Spleen (tissue), 11 donors: ENCODE data around the gene ZNF292. TPM values are rescaled to one million over a fixed set of nuclear protein-coding genes. Genes with fewer than 3 reads are reported as not detected.

Experiments used
- DNase-seq: peaks from one replicate; pipeline ENCODE4 v3.0.0-alpha.2; 2020
- H3K27ac ChIP-seq, 8 donors: fragments of 200-600 bp; sonication (generic) in 7 of 8; 1 replicate in 4 of 8; 2 replicates in 4 of 8; pipeline versions ENCODE4 v1.5.0 to v1.8.0; 2016 to 2021; ENCODE audit warnings: inconsistent platforms in 4 of 8, mild to moderate bottlenecking in 4 of 8, moderate library complexity in 1 of 8
- H3K27me3 ChIP-seq, 7 donors: fragments of 200-600 bp; sonication (generic) in 6 of 7; replicated peaks in 1 of 7; 1 replicate in 4 of 7; 2 replicates in 3 of 7; pipeline versions ENCODE4 v1.5.0 to v1.8.0; 2016 to 2021; ENCODE audit warnings: inconsistent platforms in 3 of 7, mild to moderate bottlenecking in 1 of 7
- H3K36me3 ChIP-seq, 6 donors: fragments of 200-600 bp; sonication (generic) in 5 of 6; 1 replicate in 4 of 6; 2 replicates in 2 of 6; pipeline versions ENCODE4 v1.5.0 to v1.8.0; 2016 to 2021; ENCODE audit warnings: inconsistent platforms in 2 of 6
- H3K4me1 ChIP-seq, 6 donors: fragments of 200-600 bp; sonication (generic) in 5 of 6; 1 replicate in 3 of 6; 2 replicates in 3 of 6; pipeline versions ENCODE4 v1.5.0 to v1.8.0; 2016 to 2021; ENCODE audit warnings: inconsistent platforms in 3 of 6
- H3K4me3 ChIP-seq, 8 donors: fragments of 200-600 bp; sonication (generic) in 7 of 8; 1 replicate in 4 of 8; 2 replicates in 4 of 8; pipeline versions ENCODE4 v1.5.0 to v1.8.0; 2016 to 2021; ENCODE audit warnings: inconsistent platforms in 4 of 8, mild to moderate bottlenecking in 4 of 8, moderate library complexity in 2 of 8
- H3K9me3 ChIP-seq, 8 donors: fragments of 200-600 bp; sonication (generic) in 7 of 8; 1 replicate in 4 of 8; 2 replicates in 4 of 8; pipeline versions ENCODE4 v1.5.0 to v1.8.0; 2016 to 2021; ENCODE audit warnings: inconsistent platforms in 4 of 8
- CTCF ChIP-seq, 11 experiments: fragments of 200-600 bp in 7 of 11; fragments of 450-650 bp in 4 of 11; sonication (generic) in 4 of 11; IDR thresholded peaks in 8 of 11; conservative IDR thresholded peaks in 3 of 11; 1 replicate in 7 of 11; 2 replicates in 4 of 11; pipeline versions ENCODE4 v1.4.0 to v1.8.0; 2016 to 2021; ENCODE audit warnings: antibody characterized with exemption in 11 of 11, inconsistent platforms in 4 of 11, mild to moderate bottlenecking in 1 of 11
- POLR2A ChIP-seq, 3 donors: fragments of 450-650 bp; IDR thresholded peaks; one replicate each; pipeline ENCODE4 v1.5.1; 2017; ENCODE audit warnings: antibody characterized with exemption in 3 of 3, mild to moderate bottlenecking in 1 of 3
- POLR2AphosphoS5 ChIP-seq, 3 donors: sonication (generic); formaldehyde crosslinking; IDR thresholded peaks; one replicate each; pipeline ENCODE4 v1.5.1; 2017; ENCODE audit warnings: antibody characterized with exemption in 3 of 3
- WGBS, 5 donors: extraction: QIAGEN DNeasy Blood & Tissue Kit in 3 of 5; methylation state at CpG; one replicate each; pipeline versions ENCODE4 v1.1.5 to v1.1.7; 2013 to 2018; 5-methylcytosine and 5-hydroxymethylcytosine counted together
- intact Hi-C: fragments of 100-400 bp; cut with DNase I; formaldehyde crosslinking; loops from one replicate; pipeline ENCODE4 v1.15.0; 2023; ENCODE audit warnings: low total_unique reads
- polyA plus RNA-seq, 3 donors: library from polyadenylated mRNA; stranded (reverse); fragments of 200-250 nt; gene quantifications; one replicate each; pipeline ENCODE4 v1.2.1, GENCODE V29; 2013
- total RNA-seq, 7 donors: library from RNA; depleted of rRNA in 3 of 7; stranded (reverse); fragments of >200 nt in 3 of 7; fragmentation: NEBNext Ultra II Directional in 4 of 7; extraction: Animal tissue kit (Norgen Biotek cat#: 25700) in 4 of 7; gene quantifications; one replicate each; pipeline versions ENCODE4 v1.1.0 to v1.2.1, GENCODE V29; 2016 to 2021
- donor health status: healthy with polysubstance abuse.
- donor health status: DM: no; HTN: no; CAD: no; lungs with moderate emphysema.
- donor health status: DM: no; HTN: no; CAD: no.
- donor health status: Bipolar disorder and iron deficiency.
- donor health status: healthy.
- donor health status: DM: no; HTN: no; CAD: no.
- donor health status: DM: yes; HTN: yes; CAD: no.

ZNF292 gene
- total and polyA plus RNA-seq, 10 donors = 5.1 to 76.2 (median 50.2) TPM

GRCh38 chr6:87203448-87204023 lies 48.2 kb downstream of the ZNF292 start:
- no peak overlapping the region for H3K4me3 ChIP-seq
- H3K27me3 ChIP-seq = no peaks in the 10 kb centered on the region
- 87 to 93% (median 90%) methylated on average over 4 of the region's 4 CpGs for WGBS, 5 donors
- peaks cover 0 to 14% (median 0%) of the 10 kb centered on the region in 6 donors for H3K36me3 ChIP-seq
- intact Hi-C loops = no loop called here
- no peak overlapping the region for H3K27ac ChIP-seq
- no peaks in the 10 kb centered on the region for H3K9me3 ChIP-seq
- no peak for TF ChIP-seq POLR2A (IDR thresholded peaks at IDR 0.05)
- H3K4me1 ChIP-seq = peaks cover 0 to 73% (median 22%) of the 10 kb centered on the region in 6 donors
- no peak for DNase-seq

- Histone ChIP-seq H3K27me3 (no peaks in the 10 kb centered on the region), H3K27ac (no peak overlapping the region), H3K9me3 (no peaks in the 10 kb centered on the region), H3K36me3 (peaks cover 0 to 13% (median 0%) of the 10 kb centered on the region in 6 donors), H3K4me1 (peaks cover 0 to 81% (median 15%) of the 10 kb centered on the region in 6 donors), H3K4me3 (no peak overlapping the region)
- DNase-seq = no peak
- no peak for TF ChIP-seq POLR2A (IDR thresholded peaks at IDR 0.05)
- TF ChIP-seq POLR2AphosphoS5 (IDR thresholded peaks at IDR 0.05) = no peak
- no peak for TF ChIP-seq CTCF (IDR thresholded peaks at IDR 0.05 in 8 of 11, conservative IDR thresholded peaks at IDR 0.05 in 3 of 11)
- intact Hi-C loops = no loop called here
- whole genome bisulfite sequencing, 5 donors = 70 to 84% (median 82%) methylated on average over 3 of the region's 3 CpGs
Observed at GRCh38 chr6:87209812-87210211, 54.4 kb downstream of the ZNF292 start.

GRCh38 chr6:87210979-87211378 lies 55.6 kb downstream of the ZNF292 start:
- Histone ChIP-seq H3K36me3 (peaks cover 0 to 15% (median 0%) of the 10 kb centered on the region in 6 donors), H3K9me3 (no peaks in the 10 kb centered on the region), H3K27me3 (no peaks in the 10 kb centered on the region), H3K4me3 (no peak overlapping the region), H3K27ac (no peak overlapping the region), H3K4me1 (peaks cover 0 to 86% (median 15%) of the 10 kb centered on the region in 6 donors)
- intact Hi-C loops = no loop called here
- no peak for DNase-seq
- TF ChIP-seq POLR2AphosphoS5 (IDR thresholded peaks at IDR 0.05) (no peak), CTCF (IDR thresholded peaks at IDR 0.05 in 8 of 11, conservative IDR thresholded peaks at IDR 0.05 in 3 of 11) (no peak), POLR2A (IDR thresholded peaks at IDR 0.05) (no peak)
- 33 to 53% (median 42%) methylated on average over 1 of the region's 1 CpG for WGBS, 5 donors

- Histone ChIP-seq H3K4me1 (peaks cover 0 to 75% (median 13%) of the 10 kb centered on the region in 6 donors), H3K4me3 (no peak overlapping the region), H3K27me3 (no peaks in the 10 kb centered on the region), H3K27ac (peak overlapping the region in 2 of 8 donors; percentile 4 to 41), H3K36me3 (peaks cover 0 to 28% (median 7%) of the 10 kb centered on the region in 6 donors), H3K9me3 (no peaks in the 10 kb centered on the region)
- intact Hi-C loops = no loop called here
- TF ChIP-seq CTCF (IDR thresholded peaks at IDR 0.05 in 8 of 11, conservative IDR thresholded peaks at IDR 0.05 in 3 of 11) (no peak), POLR2A (IDR thresholded peaks at IDR 0.05) (no peak), POLR2AphosphoS5 (IDR thresholded peaks at IDR 0.05) (no peak)
- no peak for DNase-seq
Observed at GRCh38 chr6:87212596-87212995, 57.2 kb downstream of the ZNF292 start.
